DOHH2 (cell line): ENCODE results near the gene TRAPPC14.
"Not testable (repeated sequence)": the region's sequence is repeated elsewhere in the genome, so short reads cannot be mapped to it uniquely, and the experiment has no call there.

Experiments used
- EZH2phosphoT487 ChIP-seq: fragments of 200-600 bp; sonication (generic); IDR thresholded peaks from 2 replicates; pipeline ENCODE4 v1.6.1; 2017; ENCODE audit warnings: borderline replicate concordance, mild to moderate bottlenecking, antibody characterized with exemption, low read length, moderate library complexity, mixed read lengths
- TF ChIP-seq, protein P1 (sequence below): fragments of 200-600 bp; sonication (generic); IDR thresholded peaks from one replicate; pipeline ENCODE4 v1.5.1; 2014; ENCODE audit warnings: antibody characterized with exemption, mild to moderate bottlenecking, low read depth, low read length; ENCODE audit not compliant: poor library complexity, severe bottlenecking

DNA sequence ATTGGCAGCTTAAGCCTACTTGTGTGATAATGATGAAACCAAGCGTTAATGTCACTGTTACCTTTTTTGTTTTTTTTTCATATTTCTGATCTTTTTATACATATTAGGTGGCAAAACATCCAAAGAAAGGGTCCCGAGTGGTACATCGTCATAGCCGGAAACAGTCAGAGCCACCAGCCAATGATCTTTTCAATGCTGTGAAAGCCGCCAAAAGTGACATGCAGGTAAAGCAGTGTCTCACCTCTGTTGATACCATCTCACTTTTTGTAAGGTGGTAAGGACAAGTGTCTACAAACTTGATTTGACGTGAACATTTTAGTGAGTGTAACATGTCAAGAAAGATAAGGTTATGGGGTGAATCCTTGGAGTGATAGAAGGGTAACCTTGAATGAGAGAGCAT lies 24.1 kb upstream of the TRAPPC14 start:
- TF ChIP-seq, protein P1, sequence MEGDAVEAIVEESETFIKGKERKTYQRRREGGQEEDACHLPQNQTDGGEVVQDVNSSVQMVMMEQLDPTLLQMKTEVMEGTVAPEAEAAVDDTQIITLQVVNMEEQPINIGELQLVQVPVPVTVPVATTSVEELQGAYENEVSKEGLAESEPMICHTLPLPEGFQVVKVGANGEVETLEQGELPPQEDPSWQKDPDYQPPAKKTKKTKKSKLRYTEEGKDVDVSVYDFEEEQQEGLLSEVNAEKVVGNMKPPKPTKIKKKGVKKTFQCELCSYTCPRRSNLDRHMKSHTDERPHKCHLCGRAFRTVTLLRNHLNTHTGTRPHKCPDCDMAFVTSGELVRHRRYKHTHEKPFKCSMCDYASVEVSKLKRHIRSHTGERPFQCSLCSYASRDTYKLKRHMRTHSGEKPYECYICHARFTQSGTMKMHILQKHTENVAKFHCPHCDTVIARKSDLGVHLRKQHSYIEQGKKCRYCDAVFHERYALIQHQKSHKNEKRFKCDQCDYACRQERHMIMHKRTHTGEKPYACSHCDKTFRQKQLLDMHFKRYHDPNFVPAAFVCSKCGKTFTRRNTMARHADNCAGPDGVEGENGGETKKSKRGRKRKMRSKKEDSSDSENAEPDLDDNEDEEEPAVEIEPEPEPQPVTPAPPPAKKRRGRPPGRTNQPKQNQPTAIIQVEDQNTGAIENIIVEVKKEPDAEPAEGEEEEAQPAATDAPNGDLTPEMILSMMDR, result not testable (repeated sequence)
- TF ChIP-seq EZH2phosphoT487, result not testable (repeated sequence)
